OCI-LY3 (cell line): ENCODE measurements around the gene DMGDH.

Experiments used
- CTCF ChIP-seq: fragments of 200-600, 300-600 bp; sonication (generic); IDR thresholded peaks from 2 replicates; pipeline ENCODE4 v1.5.1; 2014; ENCODE audit warnings: antibody characterized with exemption, low read length, low read depth
- EZH2phosphoT487 ChIP-seq: fragments of 200-600 bp; shearing (Covaris generic); IDR thresholded peaks from 2 replicates; pipeline ENCODE4 v1.6.1; 2018; ENCODE audit warnings: antibody characterized with exemption, mixed run types, low read depth

GRCh38 chr5:79059674-79060073, 9.8 kb downstream of the DMGDH start:
- no peak for TF ChIP-seq CTCF
- TF ChIP-seq EZH2phosphoT487, result no peak
